Posterior vena cava (tissue), 2 donors: ENCODE results near the gene PRKD2. TPM values are rescaled to one million over a fixed set of nuclear protein-coding genes. Genes with fewer than 3 reads are reported as not detected.

Experiments
- DNase-seq: peaks from one replicate; pipeline ENCODE4 v3.0.0-alpha.2; 2020; ENCODE audit warnings: low spot score
- intact Hi-C, 2 donors: fragments of 100-400 bp; cut with DNase I; formaldehyde crosslinking; loops; one replicate each; pipeline versions ENCODE4 v1.14.1 to v1.14.2; 2022 to 2023
- total RNA-seq, 2 donors: library from RNA; stranded (reverse); fragmentation: NEBNext Ultra II Directional; extraction: Animal tissue kit (Norgen Biotek cat#: 25700); gene quantifications; one replicate each; pipeline ENCODE4 v1.2.1, GENCODE V29; 2021
- donor health status: DM: yes; HTN: yes; CAD: no.
- donor health status: DM: yes; HTN: yes; CAD: no.

Gene PRKD2
- total RNA-seq, 2 donors from 2014 or later = 25.5 to 25.6 TPM

DNA sequence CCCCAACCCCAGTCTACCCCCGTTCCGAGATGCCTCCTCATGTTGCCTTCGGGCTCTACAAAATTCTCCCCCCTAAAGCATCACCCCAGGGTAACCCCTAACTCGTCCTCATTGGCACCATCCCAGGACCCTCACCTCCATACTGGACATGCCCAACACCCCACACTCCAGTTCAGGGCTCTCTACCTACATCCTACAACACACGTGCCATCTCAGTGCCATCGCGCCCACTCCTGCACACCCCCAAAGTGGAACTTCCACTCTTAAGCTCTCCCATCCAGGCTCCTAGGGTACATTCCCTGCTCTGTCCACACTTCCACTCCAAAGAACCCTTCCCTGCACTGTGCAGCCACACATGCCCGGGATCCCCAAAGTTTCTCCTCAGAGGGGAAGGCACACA is 28.1 kb upstream of the PRKD2 start:
- intact Hi-C loops = loop anchor here in 1 of 2 donors (5.0 kb wide), 1 partner anchor 703 kb away; the partner anchor contains the start of gene IGFL4
- no peak for DNase-seq

GRCh38 chr19:46744005-46744691 is 27.2 kb upstream of the PRKD2 start:
- no peak for DNase-seq
- intact Hi-C loops = no loop called here

- intact Hi-C loops = no loop called here
- no peak for DNase-seq
Measured at GRCh38 chr19:46742926-46743480, 26.1 kb upstream of the PRKD2 start.

- no peak for DNase-seq
- intact Hi-C loops = no loop called here
Measured at GRCh38 chr19:46741447-46741846, 24.5 kb upstream of the PRKD2 start.

GRCh38 chr19:46739290-46739771 is 22.4 kb upstream of the PRKD2 start:
- peak; percentile 89 for DNase-seq
- intact Hi-C loops = loop anchor here in 1 of 2 donors (10.0 kb wide), 1 partner anchor 135 kb away; the partner anchor contains the start of gene CALM3

GRCh38 chr19:46737761-46738171 is 20.9 kb upstream of the PRKD2 start:
- intact Hi-C loops = loop anchor here in 1 of 2 donors (10.0 kb wide), 1 partner anchor 133 kb away; the partner anchor contains the start of gene CALM3

DNA sequence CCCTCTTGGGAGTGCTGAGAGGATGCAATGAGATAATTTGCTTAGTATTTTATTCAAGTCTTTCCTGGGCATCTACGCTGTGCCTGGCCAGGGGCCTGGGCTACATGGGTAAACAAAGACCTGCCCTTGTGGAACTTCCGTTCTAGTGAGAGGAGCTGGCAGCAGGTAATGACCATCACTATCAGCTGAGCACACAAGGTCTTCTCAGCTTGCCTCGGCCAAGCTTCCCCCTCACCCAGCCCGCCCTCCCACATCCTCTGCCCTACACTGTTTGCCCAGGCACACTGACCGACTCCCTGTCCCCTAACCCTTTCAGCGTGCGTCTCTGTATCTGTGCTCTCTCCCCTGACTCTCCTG is 20.4 kb upstream of the PRKD2 start:
- no peak for DNase-seq
- intact Hi-C loops = loop anchor here in 1 of 2 donors (10.0 kb wide), 1 partner anchor 132 kb away; the partner anchor contains the start of gene CALM3

More at GRCh38 chr19:46737761-46738171, 20.9 kb upstream of the PRKD2 start:
- peak; percentile 69 for DNase-seq

DNA sequence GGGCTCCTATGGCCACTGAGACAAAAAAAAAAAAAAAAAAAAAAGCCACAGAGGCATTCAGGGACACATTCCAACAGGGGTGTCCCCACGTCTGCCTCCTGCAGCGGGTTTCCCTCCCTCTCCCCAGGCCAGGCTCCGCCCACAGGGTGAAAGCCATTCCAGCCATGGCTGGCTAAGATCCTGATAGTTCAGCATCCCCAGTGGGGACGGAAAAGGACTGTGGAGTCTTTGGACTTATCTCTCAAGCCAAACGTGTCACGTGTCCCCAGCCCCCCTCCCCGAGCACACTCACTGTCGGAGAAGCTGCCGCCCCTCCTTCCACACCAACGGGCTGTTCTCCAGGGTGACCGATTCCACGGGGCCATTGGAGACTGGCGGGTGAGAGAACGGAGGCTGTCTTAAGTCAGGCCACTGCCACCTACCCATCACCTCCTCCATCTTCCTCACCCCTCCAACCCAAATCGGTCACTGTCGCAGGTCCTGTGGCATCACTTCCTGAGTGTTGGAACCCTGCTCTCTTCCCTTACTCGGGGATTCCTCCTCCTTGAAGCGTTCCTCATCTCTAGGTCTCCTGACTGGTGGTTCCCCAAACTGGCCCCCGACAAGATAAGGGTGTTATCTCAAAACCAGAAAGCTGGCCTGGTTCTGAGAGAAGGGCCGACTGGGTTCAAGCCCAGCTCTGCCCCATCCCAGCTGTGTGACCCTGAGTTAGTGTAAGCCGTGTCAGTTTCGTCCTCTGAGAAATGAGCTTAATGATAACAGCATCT is 19.8 kb upstream of the PRKD2 start:
- peak; percentile 84 for DNase-seq
- intact Hi-C loops = loop anchor here in 1 of 2 donors (10.0 kb wide), 1 partner anchor 132 kb away; the partner anchor contains the start of gene CALM3

DNA sequence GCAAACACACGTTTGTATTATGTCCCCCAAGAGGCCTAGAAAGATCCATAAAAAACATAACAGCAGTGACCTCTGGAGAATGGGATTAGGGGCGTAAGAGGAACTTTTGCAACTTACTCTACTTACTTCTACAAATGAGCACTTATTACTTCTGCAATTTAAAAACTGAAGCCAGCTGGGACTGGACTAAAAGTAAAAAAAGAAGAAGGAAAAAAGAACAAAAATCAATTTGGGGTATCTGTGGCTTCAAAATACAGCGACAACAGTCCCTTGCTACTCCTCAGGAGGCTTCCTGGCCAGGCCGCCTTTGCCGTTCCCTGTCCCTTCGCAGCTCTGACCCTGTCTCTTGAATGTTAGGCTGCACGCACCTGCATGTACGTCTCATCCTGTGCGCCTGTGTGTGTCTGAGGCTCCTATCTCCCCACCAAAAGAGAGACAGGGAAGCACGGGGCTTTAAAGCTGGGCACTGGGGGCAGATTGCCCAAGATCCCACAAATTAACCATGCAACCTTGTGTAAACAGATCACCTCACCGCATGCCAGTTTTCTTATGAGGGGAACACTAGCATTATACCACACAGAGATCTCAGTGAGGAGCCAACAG is 16.9 kb upstream of the PRKD2 start:
- intact Hi-C loops = loop anchor here in 1 of 2 donors (10.0 kb wide), 1 partner anchor 129 kb away; the partner anchor contains the start of gene CALM3

DNA sequence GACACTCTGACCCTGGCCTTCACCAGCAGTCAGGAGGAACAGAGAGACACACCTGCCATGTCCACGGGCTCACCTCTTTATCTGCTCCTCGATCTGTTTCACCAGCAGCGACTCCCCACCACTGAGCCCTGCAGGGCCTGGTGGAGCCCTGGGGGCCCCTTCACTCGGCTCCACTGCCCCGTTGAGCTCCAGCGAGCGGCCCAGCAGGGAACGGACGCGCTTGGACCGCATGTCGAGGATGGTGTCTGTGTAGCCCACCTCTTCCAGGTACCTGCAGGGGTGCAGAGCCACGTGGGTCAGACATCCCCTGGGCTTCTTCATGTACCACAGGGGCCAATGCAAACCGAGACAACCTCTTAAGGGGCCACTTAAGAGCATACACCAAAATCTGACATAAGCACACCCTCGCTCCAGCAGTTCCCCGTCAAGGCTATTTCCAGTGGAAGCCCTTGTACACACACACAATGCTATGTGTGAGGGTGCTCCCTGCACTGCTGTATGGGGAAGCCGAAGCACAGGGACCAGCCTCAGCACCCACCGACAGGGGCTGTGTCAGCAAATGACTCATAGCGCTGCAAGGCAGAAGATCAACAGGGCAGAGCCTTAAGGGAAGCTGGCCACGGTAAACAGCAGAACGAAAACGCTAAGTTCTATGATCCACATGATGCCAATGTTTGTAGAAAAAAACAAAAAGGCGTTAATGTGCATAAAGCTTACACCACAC is 16.2 kb upstream of the PRKD2 start:
- DNase-seq = no peak
- intact Hi-C loops = loop anchor here in 1 of 2 donors (10.0 kb wide), 1 partner anchor 128 kb away; the partner anchor contains the start of gene CALM3

More for the DNA sequence above, 16.9 kb upstream of the PRKD2 start:
- DNase-seq = no peak

- DNase-seq = no peak
- intact Hi-C loops = loop anchor here in 1 of 2 donors (10.0 kb wide), 1 partner anchor 128 kb away; the partner anchor contains the start of gene CALM3
Measured at GRCh38 chr19:46732172-46732938, 15.4 kb upstream of the PRKD2 start.

GRCh38 chr19:46731584-46731983 is 14.7 kb upstream of the PRKD2 start:
- intact Hi-C loops = loop anchor here in 1 of 2 donors (10.0 kb wide), 1 partner anchor 127 kb away; the partner anchor contains the start of gene CALM3
- no peak for DNase-seq

DNA sequence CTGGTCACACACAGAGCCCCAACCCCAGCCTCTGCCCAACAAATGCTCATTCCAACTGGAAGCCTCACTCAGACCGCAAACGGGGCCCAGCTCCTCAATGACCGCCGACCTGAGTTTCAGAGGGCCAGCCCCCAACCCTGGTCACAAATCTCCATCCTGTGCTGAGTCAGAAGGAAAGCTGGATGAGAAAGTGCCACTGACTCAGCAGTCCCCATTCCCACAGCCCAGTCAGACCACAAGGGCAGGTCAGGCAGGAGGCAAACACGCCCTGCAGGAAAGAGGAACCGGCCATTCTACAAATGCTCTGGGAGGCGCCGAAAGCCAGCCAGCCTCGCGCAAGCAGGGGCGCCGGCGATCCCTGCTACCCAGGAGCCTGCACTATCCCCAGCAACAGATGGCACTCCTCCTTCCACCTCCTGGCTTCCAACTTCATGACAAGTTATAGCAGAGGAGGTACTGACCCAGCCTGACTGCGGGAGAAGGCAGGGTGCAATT is 14.1 kb upstream of the PRKD2 start:
- peak; percentile 87 for DNase-seq
- intact Hi-C loops = loop anchor here in 1 of 2 donors (10.0 kb wide), 1 partner anchor 126 kb away; the partner anchor contains the start of gene CALM3

DNA sequence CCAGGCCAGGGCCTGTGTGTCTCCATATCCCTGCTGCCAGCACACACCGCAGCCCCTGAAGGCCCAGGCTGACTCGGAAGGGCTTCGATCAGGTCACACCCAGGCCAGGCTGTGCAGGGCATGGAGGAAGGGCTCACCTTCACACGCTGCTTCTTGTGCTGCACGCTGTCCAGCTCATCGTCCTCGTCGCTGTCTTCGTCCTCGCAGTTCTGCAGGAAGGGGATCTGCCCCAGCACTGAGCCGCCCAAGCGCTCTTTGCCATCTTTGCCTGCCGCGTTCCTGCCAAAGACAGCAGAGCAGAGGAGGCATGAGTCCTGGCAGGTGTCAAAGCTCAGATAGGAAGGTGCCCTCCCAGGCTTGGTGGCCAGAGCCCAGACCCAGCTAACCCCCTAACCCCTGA is 13.7 kb upstream of the PRKD2 start:
- DNase-seq = no peak
- intact Hi-C loops = loop anchor here in 1 of 2 donors (10.0 kb wide), 1 partner anchor 126 kb away; the partner anchor contains the start of gene CALM3

GRCh38 chr19:46730187-46730586 is 13.3 kb upstream of the PRKD2 start:
- DNase-seq = no peak
- intact Hi-C loops = loop anchor here in 1 of 2 donors (10.0 kb wide), 1 partner anchor 125 kb away; the partner anchor contains the start of gene CALM3

DNA sequence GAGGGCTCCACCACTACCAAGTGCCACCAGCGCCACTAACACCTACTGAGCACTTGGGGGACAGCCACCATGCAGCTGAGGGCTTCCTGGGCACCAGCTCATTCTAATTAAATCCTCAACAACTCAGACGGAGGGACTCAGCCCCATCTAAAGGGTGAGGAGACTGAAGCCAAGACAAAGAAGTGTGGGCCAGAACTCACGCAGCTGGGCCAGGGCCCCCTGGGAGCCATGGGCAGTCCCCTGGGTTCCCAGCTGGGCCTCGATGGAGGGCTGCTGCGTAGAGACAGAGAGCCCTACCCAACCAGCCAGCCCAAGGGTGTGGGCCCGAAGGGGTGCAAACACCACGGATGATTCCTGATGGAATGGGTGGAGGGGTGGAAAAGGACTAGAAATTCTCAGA is 12.8 kb upstream of the PRKD2 start:
- DNase-seq = no peak
- intact Hi-C loops = loop anchor here (10.0 kb wide), 2 partner anchors 115 to 125 kb away; partner anchors contain the start of gene CALM3 (in 1 of the 2)
